Medulla oblongata (tissue), 1 donor: ENCODE results near the gene MISP.

Source experiments
- DNase-seq: peaks from one replicate; pipeline ENCODE4 v3.0.0-alpha.2; 2015; ENCODE audit errors: extremely low spot score

Gene MISP

GRCh38 chr19:808423-808775, 57.5 kb downstream of the MISP start:
- DNase-seq: no peak

DNA sequence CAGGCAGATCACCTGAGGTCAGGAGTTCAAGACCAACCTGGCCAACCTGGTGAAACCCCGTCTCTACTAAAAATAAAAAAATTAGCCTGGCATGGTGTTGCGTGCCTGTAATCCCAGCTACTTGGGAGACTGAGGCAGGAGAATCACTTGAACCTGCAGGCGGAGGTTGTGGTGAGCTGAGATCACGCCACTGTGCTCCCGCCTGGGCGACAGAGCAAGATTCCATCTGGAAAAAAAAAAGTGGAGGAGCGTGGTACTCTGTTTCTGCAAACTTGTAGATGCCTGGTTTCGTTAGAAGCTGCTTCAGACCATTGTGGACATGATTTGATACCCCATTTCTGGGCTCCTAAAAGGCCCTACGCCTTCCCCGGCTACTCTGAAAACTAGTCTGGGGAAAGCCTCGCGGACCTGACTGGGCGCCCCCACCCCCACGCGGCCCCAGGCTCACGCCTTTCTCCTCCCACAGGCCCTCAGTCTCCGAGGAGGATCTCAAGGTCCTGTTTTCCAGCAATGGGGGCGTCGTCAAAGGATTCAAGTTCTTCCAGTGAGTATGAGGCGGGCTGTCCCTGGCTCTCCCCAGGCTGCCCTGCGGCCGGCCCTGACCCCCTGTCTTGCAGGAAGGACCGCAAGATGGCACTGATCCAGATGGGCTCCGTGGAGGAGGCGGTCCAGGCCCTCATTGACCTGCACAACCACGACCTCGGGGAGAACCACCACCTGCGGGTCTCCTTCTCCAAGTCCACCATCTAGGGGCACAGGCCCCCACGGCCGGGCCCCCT, 59.4 kb downstream of the MISP start:
- no peak for DNase-seq

DNA sequence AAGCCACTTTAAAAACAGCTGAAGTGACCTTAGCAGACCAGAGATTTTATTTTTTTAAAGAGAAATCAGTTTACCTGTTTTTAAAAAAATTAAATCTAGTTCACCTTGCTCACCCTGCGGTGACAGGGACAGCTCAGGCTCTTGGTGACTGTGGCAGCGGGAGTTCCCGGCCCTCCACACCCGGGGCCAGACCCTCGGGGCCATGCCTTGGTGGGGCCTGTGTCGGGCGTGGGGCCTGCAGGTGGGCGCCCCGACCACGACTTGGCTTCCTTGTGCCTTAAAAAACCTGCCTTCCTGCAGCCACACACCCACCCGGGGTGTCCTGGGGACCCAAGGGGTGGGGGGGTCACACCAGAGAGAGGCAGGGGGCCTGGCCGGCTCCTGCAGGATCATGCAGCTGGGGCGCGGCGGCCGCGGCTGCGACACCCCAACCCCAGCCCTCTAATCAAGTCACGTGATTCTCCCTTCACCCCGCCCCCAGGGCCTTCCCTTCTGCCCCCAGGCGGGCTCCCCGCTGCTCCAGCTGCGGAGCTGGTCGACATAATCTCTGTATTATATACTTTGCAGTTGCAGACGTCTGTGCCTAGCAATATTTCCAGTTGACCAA, 60.1 kb downstream of the MISP start:
- DNase-seq: no peak

- no peak for DNase-seq
Observed at GRCh38 chr19:811506-812048, 60.7 kb downstream of the MISP start.

- DNase-seq: no peak
Observed at GRCh38 chr19:812049-812746, 61.3 kb downstream of the MISP start.

- DNase-seq: no peak
Observed at GRCh38 chr19:812747-813218, 61.9 kb downstream of the MISP start.

GRCh38 chr19:813219-814151, 62.6 kb downstream of the MISP start:
- DNase-seq: no peak
